ENCODE measurements around the gene GDF2. TPM values are rescaled to one million over a fixed set of nuclear protein-coding genes. Genes with fewer than 3 reads are reported as not detected.

GDF2 gene
- total and polyA plus RNA-seq, 2 of the 4 experiments (the other 2 are of a cell fraction): under 0.01 TPM; not detected in 1

- H2AK9ac ChIP-seq (replicated peaks; ENCODE audit: low read depth, low read length, poor library complexity): no peak overlapping the region
- WGBS, 2 experiments (ENCODE audit: extremely low coverage in 2 of 2, insufficient read length in 1 of 2): 69% methylated on average over 2 of the region's 6 CpGs; no CpG with 5 or more reads in 1 of the 2 experiments
- H2AFZ ChIP-seq (replicated peaks; ENCODE audit: low read length, poor library complexity): no peak overlapping the region
- no peaks in the 10 kb centered on the region for H3K4me1 ChIP-seq (ENCODE audit: control insufficient read depth, insufficient read depth, low read length)
- no TSS peak for BruUV-seq (replicated peaks)
- no peak overlapping the region for H3K18ac ChIP-seq (ENCODE audit: low read depth, low read length)
- H3K4ac ChIP-seq (ENCODE audit: low read depth, low read length): no peak overlapping the region
- H2BK20ac ChIP-seq (ENCODE audit: low read depth, low read length): no peak overlapping the region
- DNase-seq (no peak), ATAC-seq (ENCODE audit: low read depth) (no peak)
- ChIA-PET CTCF (interaction anchor here (2.6 kb wide), 1 partner anchor 256 kb away, joined by 9 read pairs; no protein-coding TSS in a partner anchor), POLR2A (ENCODE audit: unreplicated experiment) (no interaction called here)
- intact Hi-C loops (cut with micrococcal nuclease): no loop called here
- no peak overlapping the region for H2BK5ac ChIP-seq (ENCODE audit: low read depth, low read length, poor library complexity, severe bottlenecking)
- H4K20me1 ChIP-seq (ENCODE audit: insufficient read depth, low read length): no peaks in the 10 kb centered on the region
- H4K5ac ChIP-seq (ENCODE audit: low read depth, low read length): no peak overlapping the region
- no peak overlapping the region for H2BK15ac ChIP-seq (ENCODE audit: low read depth, low read length)
- in situ Hi-C loops (cut with MboI; ENCODE audit: low sequenced_read_pairs): loop anchor here (10.0 kb wide), 1 partner anchor 279 kb away; no protein-coding TSS in a partner anchor
- no peak overlapping the region for H3K4me3 ChIP-seq (ENCODE audit: insufficient read depth, low read depth, low read length)
- no peak overlapping the region for H4K8ac ChIP-seq (ENCODE audit: low read depth in 2 of 2, low read length in 2 of 2)
- H3K9me3 ChIP-seq (ENCODE audit: control insufficient read depth, insufficient read depth, low read length): no peaks in the 10 kb centered on the region
- H4K91ac ChIP-seq (ENCODE audit: insufficient read depth, low read depth, low read length): no peak overlapping the region
- no peak overlapping the region for H3K27ac ChIP-seq (ENCODE audit: insufficient read depth, low read length)
- no peak overlapping the region for H2BK120ac ChIP-seq (ENCODE audit: low read depth, low read length)
- dilution Hi-C loops (cut with HindIII; ENCODE audit: low sequenced_read_pairs, unreplicated experiment): no loop called here
- H3K9me1 ChIP-seq (ENCODE audit: insufficient read depth, low read length): no peaks in the 10 kb centered on the region; the same call in 1 of the 2 replicates
- H3K9ac ChIP-seq (ENCODE audit: low read depth, low read length): no peak overlapping the region
- H3K23ac ChIP-seq (ENCODE audit: low read depth, low read length): no peak overlapping the region
- H2AK5ac ChIP-seq (ENCODE audit: low read depth, low read length): no peak overlapping the region
- no peak overlapping the region for H3K4me2 ChIP-seq (ENCODE audit: low read depth, low read length)
- H3K79me1 ChIP-seq (ENCODE audit: low read depth in 1 of 2, low read length in 2 of 2): no peaks in the 10 kb centered on the region
- no peak overlapping the region for H3K14ac ChIP-seq (replicated peaks; ENCODE audit: low read depth, low read length)
- H3K27me3 ChIP-seq (ENCODE audit: control insufficient read depth, insufficient read depth, low read length): peaks cover 82% of the 10 kb centered on the region
- TF ChIP-seq RCOR1 (IDR thresholded peaks at IDR 0.05; ENCODE audit: insufficient replicate concordance, low read length): no peak
- no peak for TF ChIP-seq MAZ (IDR thresholded peaks at IDR 0.05; ENCODE audit: borderline replicate concordance, low read depth, low read length)
- TF ChIP-seq CTCF (conservative IDR thresholded peaks at IDR 0.05; ENCODE audit: low read depth, low read length): no peak
- no peak for TF ChIP-seq SMC3 (IDR thresholded peaks at IDR 0.05; ENCODE audit: low read depth, low read length)
- no peak for TF ChIP-seq FOS (IDR thresholded peaks at IDR 0.05; ENCODE audit: low read depth, low read length)
- TF ChIP-seq, protein P1, sequence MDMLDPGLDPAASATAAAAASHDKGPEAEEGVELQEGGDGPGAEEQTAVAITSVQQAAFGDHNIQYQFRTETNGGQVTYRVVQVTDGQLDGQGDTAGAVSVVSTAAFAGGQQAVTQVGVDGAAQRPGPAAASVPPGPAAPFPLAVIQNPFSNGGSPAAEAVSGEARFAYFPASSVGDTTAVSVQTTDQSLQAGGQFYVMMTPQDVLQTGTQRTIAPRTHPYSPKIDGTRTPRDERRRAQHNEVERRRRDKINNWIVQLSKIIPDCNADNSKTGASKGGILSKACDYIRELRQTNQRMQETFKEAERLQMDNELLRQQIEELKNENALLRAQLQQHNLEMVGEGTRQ (IDR thresholded peaks at IDR 0.05; ENCODE audit: low read depth, low read length): no peak
- TF ChIP-seq CHD1 (IDR thresholded peaks at IDR 0.05; ENCODE audit: low read depth, low read length): no peak
- no peak for TF ChIP-seq RAD21 (IDR thresholded peaks at IDR 0.05; ENCODE audit: low read length)
- TF ChIP-seq POLR2A (IDR thresholded peaks at IDR 0.05; ENCODE audit: low read depth, low read length): no peak
- no peak for TF ChIP-seq MAFK (IDR thresholded peaks at IDR 0.05; ENCODE audit: low read depth, low read length)
- no peak for TF ChIP-seq CEBPB (IDR thresholded peaks at IDR 0.05; ENCODE audit: low read depth, low read length)
- no peak for TF ChIP-seq RFX5 (IDR thresholded peaks at IDR 0.05; ENCODE audit: low read depth, low read length)
- no peak for TF ChIP-seq NFE2L2 (IDR thresholded peaks at IDR 0.05; ENCODE audit: low read depth, low read length)
- no peak for TF ChIP-seq BHLHE40 (IDR thresholded peaks at IDR 0.05; ENCODE audit: low read depth, low read length)
- H3K36me3 ChIP-seq (ENCODE audit: control insufficient read depth, insufficient read depth, low read length): no peaks in the 10 kb centered on the region
- no peak overlapping the region for H3K56ac ChIP-seq (ENCODE audit: extremely low read depth, insufficient read depth, low read length)
These were observed 18.4 kb upstream of the GDF2 start for GRCh38 chr10:47303866-47304265.
